ENCODE measurements around the gene ST6GALNAC4. TPM values are rescaled to one million over a fixed set of nuclear protein-coding genes. Genes with fewer than 3 reads are reported as not detected.

ST6GALNAC4 gene
- total and polyA plus RNA-seq, 10 of the 15 experiments (the other 5 are each of a cell fraction or from before 2014, with no cell fraction given): 4.2 to 63.2 (median 35.2) TPM

DNA sequence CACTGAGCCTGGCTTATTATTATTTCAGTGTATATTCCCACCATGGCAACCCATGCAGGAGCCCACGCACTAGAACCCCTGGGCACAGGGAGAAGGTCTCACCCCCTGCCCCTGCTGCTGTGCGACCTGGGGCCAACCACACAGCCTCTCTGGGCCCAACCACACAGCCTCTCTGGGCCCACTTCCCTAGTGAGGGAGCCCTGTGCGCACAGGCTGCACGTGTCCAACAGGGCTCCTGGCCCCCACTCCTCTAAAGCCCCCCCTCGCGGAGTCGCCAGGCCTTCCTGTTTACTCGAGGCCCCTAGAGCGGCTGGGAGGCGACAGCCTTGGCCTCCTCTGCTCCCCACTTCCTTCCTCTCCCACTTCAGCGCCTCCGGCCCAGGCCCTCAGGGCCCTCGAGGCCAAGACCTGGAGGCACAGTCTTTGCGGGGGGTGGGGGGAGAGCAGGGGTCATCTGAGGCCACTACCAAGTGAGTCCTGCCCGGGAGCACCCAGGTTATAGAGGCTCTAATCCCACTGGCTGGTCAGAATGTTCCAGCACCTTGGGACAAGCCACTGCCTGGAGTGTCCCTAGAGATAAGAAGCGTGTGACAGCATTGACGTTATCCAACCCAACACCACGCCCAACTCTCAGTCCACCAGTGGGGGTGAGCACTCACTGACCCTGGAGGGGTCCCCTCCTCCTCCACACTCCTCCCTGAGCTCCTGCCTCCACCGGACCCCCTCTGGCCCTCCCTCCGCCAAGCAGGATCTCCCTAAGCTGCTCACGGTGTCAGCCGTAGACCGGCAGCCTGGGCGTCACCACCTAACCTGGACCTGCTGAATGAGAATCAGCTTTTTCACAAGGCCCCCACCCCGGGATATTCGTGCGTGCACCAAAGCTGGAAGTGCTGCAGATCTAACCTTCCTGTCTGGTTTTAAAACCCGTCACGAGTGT is 54.5 kb downstream of the ST6GALNAC4 start:
- H3K4me1 ChIP-seq (ENCODE audit: control insufficient read depth, insufficient read depth, low read length): peaks cover 31% of the 10 kb centered on the region
- intact Hi-C loops (cut with micrococcal nuclease; ENCODE audit: unreplicated experiment) (no loop called here), in situ Hi-C loops (cut with MboI) (no loop called here)
- no peaks in the 10 kb centered on the region for H3K36me3 ChIP-seq (ENCODE audit: control insufficient read depth in 2 of 2, insufficient read depth in 2 of 2, low read length in 1 of 2)
- no peak overlapping the region for H3K4me3 ChIP-seq
- H4K20me1 ChIP-seq (ENCODE audit: control insufficient read depth, insufficient read depth): no peaks in the 10 kb centered on the region
- H2AFZ ChIP-seq (ENCODE audit: control insufficient read depth, low read depth, low read length): peak overlapping the region; percentile 72
- RAD21 ChIA-PET (ENCODE audit: unreplicated experiment): interaction anchor here (0.6 to 1.3 kb wide), 5 partner anchors 34 to 128 kb away, joined by 3 to 5 read pairs (median 3); partner anchors contain the start of genes ST6GALNAC4 and TOR2A
- POLR2A ChIA-PET: interaction anchor here (0.6 kb wide), 1 partner anchor 57 kb away, joined by 3 read pairs; no protein-coding TSS in a partner anchor
- H3K9me3 ChIP-seq (replicated peaks; ENCODE audit: control insufficient read depth, insufficient read depth, low read length): no peaks in the 10 kb centered on the region
- H3K9ac ChIP-seq (ENCODE audit: control insufficient read depth, insufficient read depth, low read length): no peak overlapping the region
- peak; percentile 19 for ATAC-seq
- TF ChIP-seq ETV6 (conservative IDR thresholded peaks at IDR 0.05 in 1 of 2, IDR thresholded peaks at IDR 0.05 in 1 of 2; ENCODE audit: borderline replicate concordance in 1 of 2, low read depth in 1 of 2) (no peak), TAF1 (IDR thresholded peaks at IDR 0.05; ENCODE audit: borderline replicate concordance, low read depth, low read length) (no peak), IKZF1 (conservative IDR thresholded peaks at IDR 0.05) (0 out of 2 replicates have a peak, but pooled peaks have one; percentile 13), BHLHE40 (IDR thresholded peaks at IDR 0.05; ENCODE audit: borderline replicate concordance in 1 of 2, low read depth in 2 of 2, low read length in 1 of 2) (peak; percentile 30 to 31; a peak in 2 of 4 replicates), RELA (IDR thresholded peaks at IDR 0.05; ENCODE audit: borderline replicate concordance, partially characterized antibody) (no peak), NFYA (IDR thresholded peaks at IDR 0.05; ENCODE audit: borderline replicate concordance, low read depth, low read length) (no peak), SPI1 (IDR thresholded peaks at IDR 0.05; ENCODE audit: borderline replicate concordance, insufficient read depth, low read depth, low read length) (peak; percentile 1; the same call in 1 of the 2 replicates), ZBED1 (IDR thresholded peaks at IDR 0.05; ENCODE audit: borderline replicate concordance) (no peak), RB1 (IDR thresholded peaks at IDR 0.05; ENCODE audit: borderline replicate concordance) (no peak), MEF2A (IDR thresholded peaks at IDR 0.05; ENCODE audit: insufficient read depth, low read depth, low read length) (no peak)
- TF ChIP-seq, protein P1, sequence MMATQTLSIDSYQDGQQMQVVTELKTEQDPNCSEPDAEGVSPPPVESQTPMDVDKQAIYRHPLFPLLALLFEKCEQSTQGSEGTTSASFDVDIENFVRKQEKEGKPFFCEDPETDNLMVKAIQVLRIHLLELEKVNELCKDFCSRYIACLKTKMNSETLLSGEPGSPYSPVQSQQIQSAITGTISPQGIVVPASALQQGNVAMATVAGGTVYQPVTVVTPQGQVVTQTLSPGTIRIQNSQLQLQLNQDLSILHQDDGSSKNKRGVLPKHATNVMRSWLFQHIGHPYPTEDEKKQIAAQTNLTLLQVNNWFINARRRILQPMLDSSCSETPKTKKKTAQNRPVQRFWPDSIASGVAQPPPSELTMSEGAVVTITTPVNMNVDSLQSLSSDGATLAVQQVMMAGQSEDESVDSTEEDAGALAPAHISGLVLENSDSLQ (IDR thresholded peaks at IDR 0.05): no peak
- H3K27me3 ChIP-seq (replicated peaks in 1 of 2; ENCODE audit: control insufficient read depth in 2 of 2, insufficient read depth in 2 of 2, low read length in 1 of 2): no peaks in the 10 kb centered on the region
- no TSS peak for BruUV-seq (replicated peaks)
- H3K27ac ChIP-seq (ENCODE audit: control insufficient read depth, insufficient read depth): no peak overlapping the region
- CTCF ChIA-PET: interaction anchor here (0.7 to 3.1 kb wide), 7 partner anchors 7 to 127 kb away, joined by 3 to 14 read pairs (median 4); partner anchors contain the start of genes ENG and TOR2A
- SMC1A ChIA-PET (ENCODE audit: uncharacterized antibody, unreplicated experiment): interaction anchor here (0.9 kb wide), 2 partner anchors 59 to 127 kb away, joined by 3 to 5 read pairs; partner anchors contain the start of gene TOR2A
- H3K79me2 ChIP-seq (ENCODE audit: control insufficient read depth, insufficient read depth, low read length): no peaks in the 10 kb centered on the region
- WGBS (ENCODE audit: insufficient coverage, insufficient replicate concordance, low lambda C conversion rate, missing lambda C conversion rate): 22% methylated on average over 29 of the region's 29 CpGs
- no peak for DNase-seq (ENCODE audit: low read depth, low spot score)
- FAIRE-seq: no peak
- H3K4me2 ChIP-seq (ENCODE audit: control insufficient read depth, insufficient read depth): no peak overlapping the region
